HG03066 (cell line): ENCODE measurements around the gene ITGB7.

Source experiments
- ATAC-seq: cut with Tn5 transposase; IDR thresholded peaks from one replicate; pipeline ENCODE4 v1.9.1; 2021; ENCODE audit warnings: low read depth; ENCODE audit not compliant: unreplicated experiment

ITGB7 gene, protein sequence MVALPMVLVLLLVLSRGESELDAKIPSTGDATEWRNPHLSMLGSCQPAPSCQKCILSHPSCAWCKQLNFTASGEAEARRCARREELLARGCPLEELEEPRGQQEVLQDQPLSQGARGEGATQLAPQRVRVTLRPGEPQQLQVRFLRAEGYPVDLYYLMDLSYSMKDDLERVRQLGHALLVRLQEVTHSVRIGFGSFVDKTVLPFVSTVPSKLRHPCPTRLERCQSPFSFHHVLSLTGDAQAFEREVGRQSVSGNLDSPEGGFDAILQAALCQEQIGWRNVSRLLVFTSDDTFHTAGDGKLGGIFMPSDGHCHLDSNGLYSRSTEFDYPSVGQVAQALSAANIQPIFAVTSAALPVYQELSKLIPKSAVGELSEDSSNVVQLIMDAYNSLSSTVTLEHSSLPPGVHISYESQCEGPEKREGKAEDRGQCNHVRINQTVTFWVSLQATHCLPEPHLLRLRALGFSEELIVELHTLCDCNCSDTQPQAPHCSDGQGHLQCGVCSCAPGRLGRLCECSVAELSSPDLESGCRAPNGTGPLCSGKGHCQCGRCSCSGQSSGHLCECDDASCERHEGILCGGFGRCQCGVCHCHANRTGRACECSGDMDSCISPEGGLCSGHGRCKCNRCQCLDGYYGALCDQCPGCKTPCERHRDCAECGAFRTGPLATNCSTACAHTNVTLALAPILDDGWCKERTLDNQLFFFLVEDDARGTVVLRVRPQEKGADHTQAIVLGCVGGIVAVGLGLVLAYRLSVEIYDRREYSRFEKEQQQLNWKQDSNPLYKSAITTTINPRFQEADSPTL

DNA sequence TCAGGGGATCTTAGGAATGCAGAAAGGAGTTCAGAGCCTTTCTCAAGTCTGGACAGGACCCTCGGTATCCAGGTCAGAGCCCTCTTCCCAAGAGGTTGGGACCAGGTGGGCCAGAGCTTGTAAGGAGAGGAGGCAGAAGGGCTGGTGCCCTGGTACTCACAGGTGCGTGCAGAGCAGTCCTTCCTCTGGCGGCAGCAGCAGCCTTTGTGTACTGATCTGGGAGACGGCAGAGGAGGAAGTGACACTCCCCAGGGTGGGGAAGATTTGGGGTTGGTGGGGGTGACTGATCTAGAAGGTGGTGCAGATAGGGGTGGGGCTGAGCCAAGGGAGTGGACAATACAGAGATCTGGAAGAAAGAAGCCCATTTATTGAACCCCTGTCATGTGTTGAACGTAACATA, at the start of gene ITGB7:
Gene ITGB7, minus strand, starts transcription at position 210 of the 400 bp plus-strand sequence. CDS start 6,808 bp downstream, outside the sequence.
- peak; percentile 48 for ATAC-seq

DNA sequence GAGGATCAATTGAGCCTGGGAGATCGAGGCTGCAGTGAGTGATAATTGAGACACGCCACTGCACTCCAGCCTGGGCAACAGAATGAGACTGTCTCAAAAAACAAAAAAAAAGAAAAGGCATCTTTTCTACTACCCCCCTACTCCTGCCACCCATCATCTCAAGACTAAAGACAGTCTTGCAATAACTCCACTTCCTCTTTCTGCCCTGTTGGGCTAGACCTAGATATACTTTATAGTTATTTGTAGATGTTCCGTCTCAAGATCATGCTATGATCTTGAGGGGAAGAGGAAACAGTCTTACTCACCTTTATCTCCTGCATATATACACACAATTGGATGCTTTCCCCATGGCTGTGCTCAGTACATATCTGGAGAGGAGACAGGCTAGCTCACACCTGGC, 48.9 kb upstream of the ITGB7 start:
- no peak for ATAC-seq

DNA sequence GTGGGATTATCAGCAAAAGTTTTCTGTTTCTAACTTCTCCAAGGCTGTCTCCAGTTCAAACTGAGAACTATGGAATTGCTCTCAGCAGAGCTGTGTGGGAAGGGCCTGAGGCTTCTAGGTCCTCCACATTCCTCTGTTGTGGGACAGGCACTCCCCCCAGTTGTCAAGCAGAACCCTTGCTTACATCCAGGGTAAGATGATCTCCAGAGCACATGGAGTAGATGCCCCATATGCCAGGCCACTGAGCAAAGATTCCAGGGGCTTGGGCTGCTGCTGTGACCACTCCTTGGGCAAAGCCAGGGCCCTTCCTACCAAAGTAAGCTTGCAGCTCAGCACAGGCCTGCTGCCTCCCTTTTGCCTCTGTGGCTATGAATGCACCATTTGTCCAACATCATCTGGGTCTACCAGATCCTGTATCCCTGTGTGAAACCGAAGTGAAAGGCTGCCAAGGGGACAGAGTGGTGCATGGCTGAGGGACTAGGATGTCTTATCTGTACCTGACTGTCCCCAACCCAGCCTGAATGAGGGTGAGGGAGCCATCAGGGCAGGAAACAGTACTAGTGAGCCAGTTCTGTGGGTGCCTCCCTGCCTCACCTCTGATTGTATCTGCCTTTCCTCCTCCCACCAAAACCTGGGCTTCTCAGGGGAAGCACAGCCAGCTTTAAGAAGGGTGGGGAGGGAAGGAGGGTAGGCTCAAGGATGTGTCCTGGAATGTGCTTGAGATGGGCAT, 47.9 kb upstream of the ITGB7 start:
- ATAC-seq, result no peak

- ATAC-seq, result no peak
Observed at GRCh38 chr12:53253298-53253697, 46.2 kb upstream of the ITGB7 start.

DNA sequence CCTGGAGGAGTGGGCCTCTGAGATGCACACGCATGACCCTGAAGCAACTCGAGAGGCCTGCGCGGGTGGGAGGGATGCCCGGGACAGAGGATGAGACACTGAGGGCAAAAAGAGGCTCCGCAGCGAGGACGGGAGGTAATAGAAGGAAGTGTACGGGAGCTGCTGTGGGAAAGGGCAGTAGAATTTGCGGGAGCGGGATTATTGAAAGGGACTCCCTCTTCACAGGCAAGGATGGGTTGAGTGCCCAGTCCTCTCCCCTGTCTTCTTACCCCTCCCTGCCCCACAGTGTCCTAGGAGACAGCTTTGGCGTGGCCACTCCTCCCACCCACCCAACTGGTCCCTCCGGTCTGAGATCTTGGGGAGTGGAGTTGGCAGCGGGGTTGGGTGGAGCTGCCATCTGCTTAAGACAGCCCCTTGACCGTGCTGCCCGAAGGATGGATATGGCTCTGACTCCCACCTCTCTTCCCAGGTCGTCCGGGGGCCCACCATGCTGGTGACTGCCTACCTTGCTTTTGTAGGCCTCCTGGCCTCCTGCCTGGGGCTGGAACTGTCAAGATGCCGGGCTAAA, 45.4 kb upstream of the ITGB7 start:
- no peak for ATAC-seq

DNA sequence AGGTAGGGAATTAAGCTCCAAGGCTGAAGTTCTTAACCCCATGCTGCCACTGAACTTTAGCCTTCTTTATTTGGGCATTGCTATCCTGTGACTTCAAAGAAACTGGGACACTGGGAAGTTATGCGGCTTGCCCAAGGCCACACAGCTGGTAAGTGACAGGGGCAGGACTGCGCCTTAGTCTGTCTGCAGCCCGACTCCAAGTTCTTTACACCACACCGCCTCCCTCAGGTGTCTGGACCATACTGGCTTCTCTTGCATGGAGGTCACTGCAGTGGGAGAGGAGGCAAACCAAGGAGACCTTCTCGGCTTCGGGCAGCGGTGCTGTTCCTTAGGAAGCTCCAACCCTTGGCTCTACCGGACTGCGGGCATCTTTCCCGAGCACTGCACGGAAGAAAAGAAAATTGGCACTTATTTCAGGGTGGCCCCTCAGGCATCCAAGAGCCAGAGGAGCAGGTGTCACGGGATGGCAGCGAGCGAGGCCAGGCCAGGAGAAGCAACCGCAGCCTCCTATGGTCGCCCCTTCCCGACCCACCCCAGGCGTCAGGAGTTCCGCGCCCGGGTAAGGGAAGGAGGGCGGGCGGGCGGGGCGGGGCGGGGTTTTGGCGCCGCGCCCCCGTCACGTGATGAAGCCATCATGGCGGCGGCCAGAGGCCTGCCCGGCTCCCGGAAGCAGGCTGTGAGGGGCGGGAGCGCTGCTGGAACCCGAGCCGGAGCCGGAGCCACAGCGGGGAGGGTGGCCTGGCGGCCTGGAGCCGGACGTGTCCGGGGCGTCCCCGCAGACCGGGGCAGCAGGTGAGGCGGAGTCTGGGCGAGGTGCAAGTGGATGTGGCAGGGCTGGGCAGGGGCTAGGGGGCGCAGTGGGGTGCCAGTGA, 44.7 kb upstream of the ITGB7 start:
- ATAC-seq, result peak; percentile 77

DNA sequence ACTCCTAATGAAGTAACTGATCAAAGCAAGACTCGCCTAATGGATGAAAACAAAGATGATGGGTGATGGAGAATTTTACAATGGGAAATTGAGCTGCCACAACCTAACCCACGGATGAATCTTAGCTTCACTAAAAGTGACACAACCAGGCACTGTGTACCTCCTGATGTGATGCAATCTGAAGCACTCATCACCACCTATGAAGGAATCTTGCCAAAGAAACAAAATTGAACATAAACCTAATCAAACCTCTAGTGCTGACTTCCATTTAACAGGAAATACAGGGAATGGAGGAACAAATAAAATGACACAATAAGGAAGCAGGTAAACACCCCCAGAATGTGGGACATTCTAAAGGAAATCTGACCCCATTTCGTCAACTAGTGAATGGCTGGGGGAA, 38.2 kb upstream of the ITGB7 start:
- no peak for ATAC-seq

DNA sequence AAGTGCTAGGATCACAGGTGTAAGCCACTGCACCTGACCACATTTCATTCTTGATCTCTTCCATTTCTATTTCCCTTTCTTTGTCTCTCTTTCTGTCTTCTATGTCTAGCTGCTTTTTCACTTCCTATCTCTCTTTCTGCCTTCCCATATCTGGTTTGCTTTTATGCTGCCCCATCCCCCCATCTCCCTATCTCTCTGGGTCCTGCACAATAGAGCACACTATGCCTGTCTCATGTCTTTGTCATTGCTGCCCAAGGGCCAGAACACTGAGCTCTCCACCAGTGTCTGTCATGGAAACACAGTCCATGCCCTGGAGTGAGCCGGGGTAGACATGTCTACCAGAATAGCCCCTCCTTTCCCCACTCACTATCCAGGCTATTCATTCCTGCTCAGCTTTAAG, 37.3 kb upstream of the ITGB7 start:
- no peak for ATAC-seq

DNA sequence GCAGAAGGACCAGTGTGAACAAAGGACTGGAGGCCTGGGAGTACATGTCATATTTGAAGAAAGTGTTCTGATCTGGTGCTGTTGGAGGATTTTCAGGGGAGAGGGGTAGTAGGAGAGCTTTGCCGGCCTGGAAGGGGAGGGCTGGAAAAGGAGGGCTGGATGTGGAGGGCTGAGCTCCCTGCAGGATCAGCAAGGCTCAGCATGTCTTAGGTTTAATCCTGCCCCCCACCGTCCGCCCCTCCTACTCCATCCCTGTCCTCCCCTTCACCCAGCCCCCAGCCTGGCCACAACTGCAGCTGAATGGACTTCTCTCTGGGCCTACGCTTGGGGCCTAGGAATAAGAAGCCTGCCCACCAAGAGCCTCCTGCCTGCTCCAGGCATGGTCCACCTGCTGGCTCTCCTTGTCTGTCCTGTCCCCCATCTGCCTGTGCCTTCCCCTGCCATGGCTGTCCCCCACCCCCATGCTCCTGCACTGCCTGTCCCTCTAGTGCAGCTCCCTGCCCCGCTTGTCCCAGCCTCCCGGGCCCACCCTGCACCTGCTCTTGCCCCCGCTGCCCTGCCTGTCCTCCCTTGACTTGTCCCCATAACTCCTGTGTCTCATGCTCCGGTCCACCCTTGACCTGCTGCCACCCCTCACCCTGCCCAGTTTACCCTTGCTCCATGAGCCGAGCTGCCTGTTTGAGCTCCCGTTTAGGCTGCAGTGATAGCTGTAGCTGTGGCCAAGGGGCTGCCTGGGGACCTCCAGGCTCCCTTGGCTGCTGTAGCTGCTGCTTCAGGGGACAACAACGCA, 34.8 kb upstream of the ITGB7 start:
- ATAC-seq, result no peak

GRCh38 chr12:53239643-53240258, 32.7 kb upstream of the ITGB7 start:
- no peak for ATAC-seq

DNA sequence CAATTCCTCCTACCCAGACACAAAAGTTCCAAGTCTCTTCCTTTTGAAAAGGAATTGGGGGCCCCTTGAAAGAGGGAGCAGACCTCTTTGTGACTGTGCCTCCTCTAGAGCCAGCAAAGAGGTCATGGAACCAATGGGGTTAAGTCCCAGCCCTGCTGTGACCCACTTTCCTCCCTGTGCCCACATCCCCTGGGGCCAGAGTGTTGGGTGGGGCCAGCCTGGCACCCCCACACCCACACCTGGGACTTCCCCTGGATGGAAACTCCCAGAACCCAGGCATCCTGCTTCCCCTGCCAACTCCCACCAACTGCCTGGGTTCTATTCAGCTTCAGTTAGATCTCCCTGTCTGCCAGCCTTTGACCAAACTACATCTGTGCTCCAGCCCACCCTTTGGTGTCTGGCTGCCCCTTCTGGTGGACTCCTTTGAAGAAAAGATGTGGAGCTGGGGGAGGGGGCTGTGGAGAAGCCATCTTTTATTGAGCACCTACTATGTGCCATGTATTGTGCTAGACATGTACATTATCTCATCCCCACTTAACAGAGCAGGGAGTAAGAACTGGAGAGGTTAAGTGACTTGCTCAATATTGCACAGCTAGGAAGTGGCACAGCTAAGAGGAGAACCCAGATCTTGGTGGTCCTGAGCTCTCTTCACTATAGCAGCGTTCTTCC, 29.5 kb upstream of the ITGB7 start:
- no peak for ATAC-seq

DNA sequence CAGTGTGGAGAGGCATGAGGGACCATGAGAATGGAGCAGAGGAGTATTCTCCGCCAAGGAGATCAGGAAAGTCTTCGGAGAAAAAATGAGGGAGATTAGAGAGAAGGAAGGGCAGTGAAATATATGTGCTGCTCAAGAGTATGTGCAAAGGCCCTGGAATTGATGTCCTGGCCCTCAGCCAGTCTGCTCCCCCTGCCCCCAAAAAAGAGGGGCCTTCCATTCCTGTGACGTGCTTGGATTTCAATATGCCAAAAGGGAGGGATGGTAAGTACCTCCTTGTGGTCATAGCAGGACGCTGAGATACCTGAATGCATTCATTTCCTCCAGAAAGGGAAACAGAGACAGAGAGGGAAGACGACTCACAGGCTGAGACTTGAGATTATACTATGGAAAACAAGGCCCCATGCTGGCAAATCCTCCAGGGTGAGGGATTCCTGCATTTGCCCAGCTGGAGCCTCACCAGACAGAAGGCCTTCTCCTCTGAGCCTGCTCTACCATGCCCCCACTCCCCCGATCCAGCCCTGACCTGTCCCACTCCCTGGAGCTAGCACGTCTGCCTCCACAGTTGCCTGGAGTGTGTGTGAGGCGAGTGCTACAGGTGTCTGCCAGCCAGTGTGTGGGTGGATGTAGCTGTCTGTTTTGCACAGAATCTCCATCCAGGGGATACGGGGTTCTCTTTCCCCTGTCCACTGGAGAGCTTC, 28.8 kb upstream of the ITGB7 start:
- no peak for ATAC-seq

DNA sequence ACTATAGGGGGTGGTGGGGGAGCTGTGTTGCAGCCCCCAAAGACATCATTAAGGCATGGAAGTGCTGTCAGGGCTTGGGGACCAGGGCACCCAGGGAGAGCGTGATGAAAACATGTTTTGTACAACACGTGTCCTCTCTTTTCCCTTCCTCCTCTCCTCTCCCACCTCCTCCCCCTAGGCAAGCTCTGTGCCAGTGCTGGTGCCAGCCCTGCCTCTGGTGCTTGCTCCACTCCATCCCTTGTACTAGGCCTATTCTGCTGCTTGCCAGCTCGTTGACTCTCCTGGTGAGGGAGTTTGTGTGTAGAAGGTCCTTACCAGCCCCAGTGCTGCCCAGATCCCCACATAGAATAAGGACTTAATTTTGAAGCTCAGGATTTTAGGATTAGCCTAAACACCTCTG, 28.1 kb upstream of the ITGB7 start:
- ATAC-seq, result no peak

DNA sequence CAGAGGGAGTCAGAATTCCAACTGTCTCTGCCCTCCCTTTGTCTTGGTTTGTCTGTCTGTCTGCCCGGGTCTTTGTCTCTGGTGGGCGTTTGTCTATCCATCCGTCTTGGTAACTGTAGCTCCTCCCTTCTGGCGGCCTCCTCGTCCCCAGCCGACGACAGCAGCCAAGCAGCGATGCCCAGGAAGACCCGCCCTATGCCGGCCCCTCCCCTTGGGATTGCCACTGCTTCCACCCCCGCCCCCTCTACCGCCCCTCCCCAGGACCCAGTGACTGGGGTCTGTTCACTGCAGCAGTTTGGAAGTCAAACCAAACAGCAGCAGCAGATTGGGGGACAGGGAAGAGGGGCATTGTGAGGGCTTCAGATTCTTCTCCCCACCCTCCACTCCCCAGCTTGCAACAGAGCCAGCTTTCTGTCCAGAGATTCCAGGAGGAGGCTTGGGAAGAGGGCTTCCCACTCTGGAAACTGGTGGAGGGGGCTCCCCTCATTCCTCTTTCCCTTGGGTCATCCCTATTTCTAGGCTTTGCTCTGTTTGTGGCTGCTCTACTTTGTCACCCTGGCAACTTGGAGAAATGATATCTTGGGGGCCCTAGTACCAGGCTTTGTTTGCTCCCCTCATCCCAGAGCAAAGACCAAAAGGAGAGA, 27.3 kb upstream of the ITGB7 start:
- ATAC-seq, result no peak

- ATAC-seq, result no peak
Observed at GRCh38 chr12:53233671-53234121, 26.6 kb upstream of the ITGB7 start.

DNA sequence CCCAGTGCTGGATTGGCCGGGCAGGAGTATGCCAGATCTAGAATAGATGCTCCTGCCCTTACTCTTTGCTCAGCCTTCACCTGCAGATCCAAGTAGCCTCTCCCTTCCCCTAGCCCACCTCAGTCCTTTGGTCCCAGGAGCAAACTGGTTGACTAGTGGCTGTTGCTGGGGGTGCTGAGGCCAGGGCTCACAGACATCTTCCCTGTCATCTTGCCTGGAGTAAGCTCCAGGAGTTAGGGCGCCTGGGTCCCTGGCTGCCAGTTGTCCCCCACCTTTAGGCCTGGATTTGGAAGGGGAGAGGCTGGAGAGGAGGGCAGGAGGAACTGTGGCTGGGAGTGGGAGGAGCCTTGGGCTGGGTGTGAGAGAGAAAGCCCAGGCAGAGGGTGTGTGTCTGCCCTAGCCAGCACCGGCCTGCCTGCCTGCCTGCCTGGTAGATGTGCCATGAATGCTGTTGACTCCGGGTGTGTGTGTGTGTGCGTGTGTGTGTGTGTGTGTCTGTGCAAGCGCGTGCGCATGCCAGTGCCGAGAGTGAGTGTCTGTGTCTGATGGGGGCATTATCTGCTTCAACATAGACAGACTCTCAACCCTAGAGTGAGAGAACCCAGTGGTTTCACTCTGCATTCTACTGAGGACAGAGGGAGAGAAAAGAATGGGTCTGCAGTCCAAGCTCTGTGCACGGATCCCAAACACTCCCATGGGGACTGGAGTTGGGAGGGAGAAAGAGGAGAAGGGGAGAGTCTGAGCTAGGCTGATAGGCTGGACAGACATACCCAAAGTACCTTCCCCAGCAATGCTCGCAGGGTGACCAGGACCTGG, 25.8 kb upstream of the ITGB7 start:
- ATAC-seq, result peak; percentile 50
